H9 (cell line): Measurements from ENCODE around the gene SLC37A2. TPM values are rescaled to one million over a fixed set of nuclear protein-coding genes. Genes with fewer than 3 reads are reported as not detected.

Experiments used
- DNase-seq: peaks from one replicate; pipeline ENCODE4 v3.0.0-alpha.2; 2017
- H2AFZ ChIP-seq: one replicate; pipeline ENCODE4 v1.6.1; 2013; ENCODE audit warnings: mild to moderate bottlenecking, low read length, control low read depth, moderate library complexity
- H2AK5ac ChIP-seq: 2 replicates; pipeline ENCODE4 v1.6.1; 2013; ENCODE audit warnings: low read length, control low read depth, mixed read lengths; ENCODE audit not compliant: insufficient read length
- H2BK120ac ChIP-seq: one replicate; pipeline ENCODE4 v1.6.1; 2013; ENCODE audit warnings: low read depth, mild to moderate bottlenecking, low read length, control low read depth, inconsistent platforms; ENCODE audit not compliant: poor library complexity, severe bottlenecking
- H2BK12ac ChIP-seq: 2 replicates; pipeline ENCODE4 v1.6.1; 2013; ENCODE audit warnings: low read length, control low read depth, mixed read lengths, low read depth; ENCODE audit not compliant: insufficient read length
- H2BK15ac ChIP-seq: 2 replicates; pipeline ENCODE4 v1.6.1; 2013; ENCODE audit warnings: low read depth, low read length, control low read depth
- H2BK20ac ChIP-seq: one replicate; pipeline ENCODE4 v1.6.1; 2013; ENCODE audit warnings: low read depth, mild to moderate bottlenecking, low read length, control low read depth, inconsistent platforms; ENCODE audit not compliant: poor library complexity, severe bottlenecking
- H2BK5ac ChIP-seq: 2 replicates; pipeline ENCODE4 v1.6.1; 2013; ENCODE audit warnings: low read length, control low read depth, mixed read lengths; ENCODE audit not compliant: insufficient read length
- H3K14ac ChIP-seq: 2 replicates; pipeline ENCODE4 v1.6.1; 2013; ENCODE audit warnings: low read length, control low read depth; ENCODE audit not compliant: insufficient read depth
- H3K18ac ChIP-seq: 2 replicates; pipeline ENCODE4 v1.6.1; 2013; ENCODE audit warnings: low read depth, mild to moderate bottlenecking, mixed read lengths, low read length, control low read depth; ENCODE audit not compliant: insufficient read length
- H3K23ac ChIP-seq: 2 replicates; pipeline ENCODE4 v1.6.1; 2013; ENCODE audit warnings: low read length, control low read depth, mixed read lengths, low read depth; ENCODE audit not compliant: insufficient read length
- H3K23me2 ChIP-seq: 2 replicates; pipeline ENCODE4 v1.6.1; 2013; ENCODE audit warnings: low read depth, mild to moderate bottlenecking, mixed read lengths, low read length, control low read depth; ENCODE audit not compliant: insufficient read length, poor library complexity, severe bottlenecking
- H3K27ac ChIP-seq: 2 replicates; pipeline ENCODE4 v1.5.1; 2013; ENCODE audit warnings: low read length, control low read depth, mixed read lengths, low read depth; ENCODE audit not compliant: insufficient read length
- H3K27me3 ChIP-seq: 2 replicates; pipeline ENCODE4 v1.6.1; 2013; ENCODE audit warnings: low read length, control low read depth, inconsistent platforms; ENCODE audit not compliant: insufficient read depth
- H3K4ac ChIP-seq: 2 replicates; pipeline ENCODE4 v1.6.1; 2013; ENCODE audit warnings: low read depth, mild to moderate bottlenecking, control low read depth, inconsistent platforms, low read length, moderate library complexity
- H3K4me1 ChIP-seq: 2 replicates; pipeline ENCODE4 v1.6.1; 2013; ENCODE audit warnings: low read length, control low read depth, inconsistent platforms; ENCODE audit not compliant: insufficient read depth
- H3K4me2 ChIP-seq: 2 replicates; pipeline ENCODE4 v1.6.1; 2013; ENCODE audit warnings: low read length, control low read depth, mixed read lengths; ENCODE audit not compliant: insufficient read length, insufficient read depth
- H3K56ac ChIP-seq: 2 replicates; pipeline ENCODE4 v1.6.1; 2013; ENCODE audit warnings: low read depth, mild to moderate bottlenecking, mixed read lengths, low read length, control low read depth; ENCODE audit not compliant: insufficient read length
- H3K79me1 ChIP-seq: 2 replicates; pipeline ENCODE4 v1.6.1; 2013; ENCODE audit warnings: low read depth, mild to moderate bottlenecking, moderate library complexity, low read length, control low read depth, inconsistent platforms; ENCODE audit not compliant: insufficient read depth, poor library complexity, severe bottlenecking
- H3K79me2 ChIP-seq: 2 replicates; pipeline ENCODE4 v1.6.1; 2013; ENCODE audit warnings: low read length, control low read depth, inconsistent platforms; ENCODE audit not compliant: insufficient read depth
- H3K9ac ChIP-seq: 2 replicates; pipeline ENCODE4 v1.6.1; 2013; ENCODE audit warnings: low read length, control low read depth, mixed read lengths; ENCODE audit not compliant: insufficient read length; ENCODE audit errors: extremely low read depth
- H3K9me3 ChIP-seq: one replicate; pipeline ENCODE4 v1.6.1; 2013; ENCODE audit warnings: low read depth, low read length, inconsistent platforms; ENCODE audit not compliant: control insufficient read depth
- H3T11ph ChIP-seq: one replicate; pipeline ENCODE4 v1.6.1; 2013; ENCODE audit warnings: mild to moderate bottlenecking, low read length, control low read depth, inconsistent platforms
- H4K20me1 ChIP-seq: one replicate; pipeline ENCODE4 v1.6.1; 2013; ENCODE audit not compliant: control insufficient read depth, insufficient read length, insufficient read depth
- H4K5ac ChIP-seq: 2 replicates; pipeline ENCODE4 v1.6.1; 2013; ENCODE audit warnings: low read depth, mild to moderate bottlenecking, mixed read lengths, low read length, control low read depth; ENCODE audit not compliant: insufficient read length
- H4K8ac ChIP-seq: replicated peaks from 2 replicates; pipeline ENCODE4 v1.6.1; 2013; ENCODE audit warnings: low read length, control low read depth, mixed read lengths, low read depth; ENCODE audit not compliant: insufficient read length
- H4K91ac ChIP-seq: 2 replicates; pipeline ENCODE4 v1.6.1; 2013; ENCODE audit warnings: low read depth, mild to moderate bottlenecking, moderate library complexity, mixed read lengths, low read length, control low read depth; ENCODE audit not compliant: insufficient read length
- H3K27ac Mint-ChIP-seq, 3 experiments: 2 replicates in 2 of 3; 3 replicates in 1 of 3; pipeline ENCODE4 v1.8.0; 2020 to 2021; ENCODE audit warnings: mixed read lengths in 3 of 3, mild to moderate bottlenecking in 1 of 3, moderate library complexity in 1 of 3
- H3K27me3 Mint-ChIP-seq: 2 replicates; pipeline ENCODE4 v1.8.0; 2021; ENCODE audit warnings: low read depth, mild to moderate bottlenecking, moderate library complexity, mixed read lengths
- H3K36me3 Mint-ChIP-seq, 3 experiments: 2 replicates in 2 of 3; 3 replicates in 1 of 3; pipeline ENCODE4 v1.8.0; 2020 to 2021; ENCODE audit warnings: low read depth in 3 of 3, mixed read lengths in 3 of 3; ENCODE audit not compliant: insufficient read depth in 1 of 3
- H3K4me1 Mint-ChIP-seq, 2 experiments: 2 replicates each; pipeline ENCODE4 v1.8.0; 2020; ENCODE audit warnings: mixed read lengths in 2 of 2
- H3K4me3 Mint-ChIP-seq, 2 experiments: 2 replicates in 1 of 2; 3 replicates in 1 of 2; pipeline ENCODE4 v1.8.0; 2020 to 2021; ENCODE audit warnings: mild to moderate bottlenecking in 2 of 2, mixed read lengths in 2 of 2, moderate library complexity in 1 of 2
- H3K9me3 Mint-ChIP-seq, 2 experiments: 2 replicates in 1 of 2; 3 replicates in 1 of 2; pipeline ENCODE4 v1.8.0; 2020; ENCODE audit warnings: mild to moderate bottlenecking in 2 of 2, mixed read lengths in 2 of 2, moderate library complexity in 1 of 2
- CTCF ChIP-seq: fragments of 200-600 bp; sonication (generic); conservative IDR thresholded peaks from 3 replicates; pipeline ENCODE4 v1.8.0; 2021; ENCODE audit warnings: antibody characterized with exemption, mild to moderate bottlenecking
- WGBS: extraction: QIAGEN DNeasy Blood & Tissue Kit; methylation state at CpG from one replicate; pipeline ENCODE4 v1.1.7; 2013; ENCODE audit warnings: missing lambda C conversion rate, low lambda C conversion rate, mixed read lengths; ENCODE audit not compliant: insufficient read length; ENCODE audit errors: extremely low coverage; 5-methylcytosine and 5-hydroxymethylcytosine counted together
- total RNA-seq: library from RNA; stranded (reverse); gene quantifications from 2 replicates; pipeline ENCODE4 v1.2.1, GENCODE V29; 2021

Gene SLC37A2
- total RNA-seq, 1 experiment from 2014 or later = 1.2 TPM

- Histone ChIP-seq H3K23ac (no peak overlapping the region), H3T11ph (no peak overlapping the region), H3K14ac (no peak overlapping the region), H2BK120ac (no peak overlapping the region), H2AFZ (no peak overlapping the region), H3K23me2 (peaks cover 2% of the 10 kb centered on the region), H2AK5ac (no peak overlapping the region), H3K4me2 (no peak overlapping the region), H4K91ac (no peak overlapping the region), H3K56ac (no peak overlapping the region), H2BK12ac (no peak overlapping the region), H3K9ac (no peak overlapping the region), H3K18ac (no peak overlapping the region), H3K27me3 (no peaks in the 10 kb centered on the region), H3K4ac (no peak overlapping the region), H2BK5ac (no peak overlapping the region), H3K79me2 (no peaks in the 10 kb centered on the region), H4K5ac (no peak overlapping the region), H2BK15ac (no peak overlapping the region), H4K20me1 (no peaks in the 10 kb centered on the region), H3K79me1 (no peaks in the 10 kb centered on the region), H4K8ac (no peak overlapping the region), H2BK20ac (no peak overlapping the region), H3K9me3 (no peaks in the 10 kb centered on the region), H3K27ac (no peak overlapping the region), H3K4me1 (no peaks in the 10 kb centered on the region; the same call in 1 of the 2 replicates)
- TF ChIP-seq CTCF = no peak
- Mint-ChIP-seq H3K36me3 (peaks cover 19 to 70% (median 22%) of the 10 kb centered on the region in 3 experiments), H3K4me3 (no peak overlapping the region), H3K27me3 (no peaks in the 10 kb centered on the region), H3K9me3 (peaks cover 19 to 20% of the 10 kb centered on the region in 2 experiments), H3K4me1 (peaks cover 21 to 25% of the 10 kb centered on the region in 2 experiments), H3K27ac (peak overlapping the region in 1 of 3 experiments; percentile 28; a peak in 1 of 7 replicates)
- DNase-seq = no peak
- WGBS = no CpG with 5 or more reads among the region's 1 CpG
These were observed 42.8 kb downstream of the SLC37A2 start for GRCh38 chr11:125105926-125106325.
